Activated naive CD8-positive, alpha-beta T cell (primary cell): ENCODE measurements around the gene SYTL2.

Source experiments
- H3K27ac Mint-ChIP-seq: one replicate; pipeline ENCODE4 v1.8.0; 2021; ENCODE audit warnings: mixed read lengths
- H3K27me3 Mint-ChIP-seq: one replicate; pipeline ENCODE4 v1.8.0; 2021; ENCODE audit warnings: mixed read lengths
- H3K36me3 Mint-ChIP-seq: one replicate; pipeline ENCODE4 v1.8.0; 2021; ENCODE audit warnings: mixed read lengths
- H3K4me1 Mint-ChIP-seq: one replicate; pipeline ENCODE4 v1.8.0; 2021; ENCODE audit warnings: low read depth, mixed read lengths
- H3K4me3 Mint-ChIP-seq: one replicate; pipeline ENCODE4 v1.8.0; 2021; ENCODE audit warnings: mild to moderate bottlenecking, mixed read lengths
- H3K9me3 Mint-ChIP-seq: one replicate; pipeline ENCODE4 v1.8.0; 2021; ENCODE audit warnings: low read depth, mixed read lengths

Gene SYTL2

GRCh38 chr11:85750646-85751045 is 60.3 kb downstream of the SYTL2 start:
- Mint-ChIP-seq H3K36me3 (peaks cover 15% of the 10 kb centered on the region), H3K4me1 (peaks cover 93% of the 10 kb centered on the region), H3K4me3 (peak overlapping the region; percentile 73), H3K9me3 (no peaks in the 10 kb centered on the region), H3K27me3 (no peaks in the 10 kb centered on the region), H3K27ac (peak overlapping the region; percentile 73)

- Mint-ChIP-seq H3K4me1 (peaks cover 92% of the 10 kb centered on the region), H3K4me3 (peak overlapping the region; percentile 73), H3K9me3 (no peaks in the 10 kb centered on the region), H3K27me3 (no peaks in the 10 kb centered on the region), H3K36me3 (peaks cover 15% of the 10 kb centered on the region), H3K27ac (peak overlapping the region; percentile 34)
These were observed 61.1 kb downstream of the SYTL2 start for GRCh38 chr11:85749884-85750283.

GRCh38 chr11:85749287-85749834 is 61.6 kb downstream of the SYTL2 start:
- H3K4me3 Mint-ChIP-seq, result no peak overlapping the region
- no peaks in the 10 kb centered on the region for H3K27me3 Mint-ChIP-seq
- no peaks in the 10 kb centered on the region for H3K9me3 Mint-ChIP-seq
- H3K4me1 Mint-ChIP-seq, result peaks cover 90% of the 10 kb centered on the region
- peak overlapping the region; percentile 34 for H3K27ac Mint-ChIP-seq
- peaks cover 18% of the 10 kb centered on the region for H3K36me3 Mint-ChIP-seq

GRCh38 chr11:85748455-85748891 is 62.5 kb downstream of the SYTL2 start:
- H3K9me3 Mint-ChIP-seq, result no peaks in the 10 kb centered on the region
- H3K27me3 Mint-ChIP-seq, result no peaks in the 10 kb centered on the region
- H3K4me1 Mint-ChIP-seq, result peaks cover 86% of the 10 kb centered on the region
- no peak overlapping the region for H3K27ac Mint-ChIP-seq
- H3K36me3 Mint-ChIP-seq, result peaks cover 18% of the 10 kb centered on the region
- H3K4me3 Mint-ChIP-seq, result no peak overlapping the region

GRCh38 chr11:85746670-85747069 is 64.3 kb downstream of the SYTL2 start:
- Mint-ChIP-seq H3K27me3 (no peaks in the 10 kb centered on the region), H3K4me3 (no peak overlapping the region), H3K9me3 (no peaks in the 10 kb centered on the region), H3K36me3 (peaks cover 15% of the 10 kb centered on the region), H3K4me1 (peaks cover 84% of the 10 kb centered on the region), H3K27ac (no peak overlapping the region)

GRCh38 chr11:85745626-85746025 is 65.3 kb downstream of the SYTL2 start:
- peaks cover 80% of the 10 kb centered on the region for H3K4me1 Mint-ChIP-seq
- no peaks in the 10 kb centered on the region for H3K27me3 Mint-ChIP-seq
- H3K9me3 Mint-ChIP-seq, result no peaks in the 10 kb centered on the region
- H3K4me3 Mint-ChIP-seq, result peak overlapping the region; percentile 21
- H3K36me3 Mint-ChIP-seq, result peaks cover 13% of the 10 kb centered on the region
- no peak overlapping the region for H3K27ac Mint-ChIP-seq

GRCh38 chr11:85742873-85743275 is 68.1 kb downstream of the SYTL2 start:
- no peaks in the 10 kb centered on the region for H3K27me3 Mint-ChIP-seq
- peaks cover 5% of the 10 kb centered on the region for H3K36me3 Mint-ChIP-seq
- no peaks in the 10 kb centered on the region for H3K9me3 Mint-ChIP-seq
- H3K4me3 Mint-ChIP-seq, result peak overlapping the region; percentile 9
- peaks cover 75% of the 10 kb centered on the region for H3K4me1 Mint-ChIP-seq
- peak overlapping the region; percentile 74 for H3K27ac Mint-ChIP-seq

- H3K27ac Mint-ChIP-seq, result no peak overlapping the region
- peaks cover 76% of the 10 kb centered on the region for H3K4me1 Mint-ChIP-seq
- H3K4me3 Mint-ChIP-seq, result no peak overlapping the region
- no peaks in the 10 kb centered on the region for H3K9me3 Mint-ChIP-seq
- H3K27me3 Mint-ChIP-seq, result no peaks in the 10 kb centered on the region
- H3K36me3 Mint-ChIP-seq, result peaks cover 5% of the 10 kb centered on the region
These were observed 68.6 kb downstream of the SYTL2 start for GRCh38 chr11:85742348-85742747.

GRCh38 chr11:85740481-85741400 is 70.2 kb downstream of the SYTL2 start:
- Mint-ChIP-seq H3K4me3 (no peak overlapping the region), H3K4me1 (peaks cover 68% of the 10 kb centered on the region), H3K27ac (no peak overlapping the region), H3K9me3 (no peaks in the 10 kb centered on the region), H3K27me3 (no peaks in the 10 kb centered on the region), H3K36me3 (peaks cover 2% of the 10 kb centered on the region)

GRCh38 chr11:85737738-85738137 is 73.2 kb downstream of the SYTL2 start:
- Mint-ChIP-seq H3K27me3 (no peaks in the 10 kb centered on the region), H3K36me3 (peaks cover 9% of the 10 kb centered on the region), H3K9me3 (no peaks in the 10 kb centered on the region), H3K4me3 (no peak overlapping the region), H3K27ac (no peak overlapping the region), H3K4me1 (peaks cover 47% of the 10 kb centered on the region)

GRCh38 chr11:85735876-85736460 is 75.0 kb downstream of the SYTL2 start:
- Mint-ChIP-seq H3K4me1 (peaks cover 34% of the 10 kb centered on the region), H3K27ac (no peak overlapping the region), H3K27me3 (no peaks in the 10 kb centered on the region), H3K36me3 (peaks cover 9% of the 10 kb centered on the region), H3K9me3 (no peaks in the 10 kb centered on the region), H3K4me3 (no peak overlapping the region)

GRCh38 chr11:85732965-85733364 is 78.0 kb downstream of the SYTL2 start:
- H3K27ac Mint-ChIP-seq, result no peak overlapping the region
- no peaks in the 10 kb centered on the region for H3K27me3 Mint-ChIP-seq
- H3K36me3 Mint-ChIP-seq, result peaks cover 20% of the 10 kb centered on the region
- no peak overlapping the region for H3K4me3 Mint-ChIP-seq
- H3K9me3 Mint-ChIP-seq, result no peaks in the 10 kb centered on the region
- H3K4me1 Mint-ChIP-seq, result peaks cover 15% of the 10 kb centered on the region

- Mint-ChIP-seq H3K4me3 (no peak overlapping the region), H3K27me3 (no peaks in the 10 kb centered on the region), H3K4me1 (peaks cover 2% of the 10 kb centered on the region), H3K27ac (no peak overlapping the region), H3K9me3 (no peaks in the 10 kb centered on the region), H3K36me3 (peaks cover 36% of the 10 kb centered on the region)
These were observed 84.6 kb downstream of the SYTL2 start for GRCh38 chr11:85726381-85726780.

- Mint-ChIP-seq H3K27ac (no peak overlapping the region), H3K36me3 (peaks cover 34% of the 10 kb centered on the region), H3K4me1 (peaks cover 1% of the 10 kb centered on the region), H3K9me3 (no peaks in the 10 kb centered on the region), H3K27me3 (no peaks in the 10 kb centered on the region), H3K4me3 (no peak overlapping the region)
These were observed 85.3 kb downstream of the SYTL2 start for GRCh38 chr11:85725510-85726258.
